Left lobe of liver (tissue), 2 donors: Measurements from ENCODE around the gene CCDC102B. TPM values are rescaled to one million over a fixed set of nuclear protein-coding genes. Genes with fewer than 3 reads are reported as not detected.
"Not testable (repeated sequence)": the region's sequence is repeated elsewhere in the genome, so short reads cannot be mapped to it uniquely, and the experiment has no call there.

Source experiments
- ATAC-seq: fragments of 200-7000 bp; cut with Tn5 transposase; one replicate; pipeline ENCODE4 v1.9.1; 2020; ENCODE audit warnings: mild to moderate bottlenecking, moderate library complexity
- DNase-seq: peaks from one replicate; pipeline ENCODE4 v3.0.0-alpha.2; 2020; ENCODE audit warnings: low spot score
- total RNA-seq: library from RNA; stranded (reverse); gene quantifications from one replicate; pipeline ENCODE4 v1.2.1, GENCODE V29; 2021
- donor health status: DM: no; HTN: no; CAD: no; lungs with moderate emphysema.
- donor health status: DM: no; HTN: yes; CAD: no.

CCDC102B gene
- 0.30 TPM for total RNA-seq

DNA sequence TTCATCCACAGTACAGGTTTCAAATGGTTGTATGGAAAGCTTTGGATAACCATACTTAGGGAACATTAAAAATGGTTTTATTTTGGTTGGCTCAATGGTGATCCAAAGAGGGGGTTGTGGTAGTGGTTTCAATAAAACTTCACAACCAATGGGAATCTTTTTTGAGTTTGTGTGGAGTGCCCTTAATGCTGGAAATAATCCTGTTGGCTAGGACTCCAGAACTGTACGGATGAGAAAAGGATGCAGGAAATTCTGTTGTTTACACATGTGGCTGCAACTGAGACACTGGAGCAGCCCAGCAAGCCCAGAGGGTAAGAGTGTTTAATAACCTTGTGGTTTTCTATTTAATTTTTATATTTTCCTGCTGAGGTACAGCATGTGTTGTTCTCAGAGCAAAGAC lies at the start of gene CCDC102B:
Gene CCDC102B, plus strand, starts transcription at position 210 of the 400 bp plus-strand sequence. CDS start 38,684 bp downstream, outside the sequence.
- ATAC-seq (no peak), DNase-seq (no peak)

DNA sequence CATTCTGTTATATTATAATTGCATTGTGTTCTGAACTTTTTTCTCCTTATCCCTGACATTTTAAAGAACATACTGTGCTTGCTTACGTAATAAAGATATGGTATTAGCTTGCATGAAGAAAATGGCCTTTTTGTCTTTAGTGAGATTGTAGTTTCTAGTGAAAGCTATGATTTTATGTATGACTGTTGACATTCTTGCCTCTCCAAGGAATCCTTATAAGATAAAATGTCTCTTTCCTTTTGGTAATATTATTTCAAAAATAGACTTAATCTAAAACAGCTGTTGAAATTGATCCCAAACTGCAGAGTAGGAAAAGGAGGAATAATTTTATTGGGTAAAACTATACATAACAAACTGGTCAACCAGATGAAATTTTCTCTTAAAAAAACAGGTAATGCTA lies 40.8 kb upstream of the CCDC102B start:
- no peak for ATAC-seq
- DNase-seq = no peak

DNA sequence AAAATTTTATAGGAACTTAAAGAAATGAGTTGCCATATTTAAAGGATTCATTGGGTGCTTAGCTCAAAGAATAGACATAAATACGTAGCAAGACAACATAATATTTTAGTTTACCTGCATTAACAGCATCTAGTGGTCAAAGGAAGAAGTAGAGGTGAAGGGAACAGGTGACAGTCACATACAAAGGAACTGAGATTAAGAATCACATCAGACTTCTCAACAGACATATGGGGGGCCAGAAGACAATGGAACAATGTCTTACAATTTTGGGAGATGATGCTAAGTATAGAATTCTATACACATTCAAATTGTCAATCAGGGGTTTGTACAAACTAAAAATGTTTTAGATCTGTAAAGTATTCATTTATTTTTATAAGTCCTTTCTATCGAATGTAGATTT lies 38.6 kb upstream of the CCDC102B start:
- ATAC-seq (no peak), DNase-seq (no peak)

DNA sequence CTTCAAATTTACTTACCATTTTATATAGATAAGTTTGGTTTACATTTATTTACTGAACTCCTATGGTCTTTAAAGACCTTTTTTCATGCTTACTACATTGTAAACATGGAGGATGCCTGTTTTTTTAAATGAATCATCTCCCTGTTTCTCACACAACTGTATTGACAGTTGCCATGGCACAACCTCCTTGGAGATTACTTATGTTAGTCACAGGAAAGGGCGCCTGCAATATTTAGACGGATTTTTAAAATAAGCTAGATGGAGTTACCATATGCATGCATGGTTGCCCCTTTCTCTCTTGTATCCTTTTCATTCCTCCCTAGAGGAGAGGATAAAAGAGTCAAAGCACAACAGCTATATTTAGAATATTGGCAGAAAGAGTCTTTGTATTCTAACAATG lies 34.8 kb upstream of the CCDC102B start:
- ATAC-seq = no peak

DNA sequence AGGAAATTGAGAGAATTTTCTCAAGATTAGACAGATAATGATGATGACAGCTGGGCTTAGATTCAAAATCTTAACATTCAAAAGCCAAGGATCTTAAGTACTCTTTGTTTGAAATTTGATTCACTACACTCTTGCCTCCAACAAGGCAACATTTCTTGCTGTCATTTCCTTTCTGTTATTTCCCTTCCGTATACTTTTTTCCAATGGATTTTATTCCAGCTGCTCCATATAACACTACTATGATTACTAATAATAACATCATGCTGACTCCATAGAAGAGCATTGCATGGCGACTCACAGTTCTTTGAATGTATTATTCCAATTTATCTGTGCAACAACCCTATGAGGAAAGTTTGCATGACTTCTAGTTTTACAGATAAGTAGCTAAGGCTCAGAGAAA lies 33.9 kb upstream of the CCDC102B start:
- DNase-seq = no peak
- no peak for ATAC-seq

More for the DNA sequence above, 34.8 kb upstream of the CCDC102B start:
- DNase-seq = no peak

DNA sequence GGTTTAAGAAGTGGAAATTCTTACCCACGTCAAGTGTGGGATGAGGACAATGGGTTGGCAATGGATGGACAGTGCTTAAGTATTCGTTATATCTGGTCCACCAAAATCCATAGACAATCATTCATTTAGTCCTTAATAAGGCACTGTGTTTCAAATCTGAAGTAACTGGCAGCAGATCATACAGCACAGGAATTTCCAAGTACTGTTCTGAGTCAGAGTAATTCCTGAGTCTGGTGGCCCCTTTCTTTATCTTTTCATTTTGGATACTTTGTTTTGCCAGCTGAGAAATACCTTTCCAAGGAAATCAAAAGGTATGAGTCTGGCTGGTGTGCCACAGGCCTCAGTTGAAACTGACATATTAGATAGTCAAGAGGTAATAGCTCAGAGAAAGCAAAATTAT lies 31.4 kb upstream of the CCDC102B start:
- ATAC-seq (no peak), DNase-seq (no peak)

DNA sequence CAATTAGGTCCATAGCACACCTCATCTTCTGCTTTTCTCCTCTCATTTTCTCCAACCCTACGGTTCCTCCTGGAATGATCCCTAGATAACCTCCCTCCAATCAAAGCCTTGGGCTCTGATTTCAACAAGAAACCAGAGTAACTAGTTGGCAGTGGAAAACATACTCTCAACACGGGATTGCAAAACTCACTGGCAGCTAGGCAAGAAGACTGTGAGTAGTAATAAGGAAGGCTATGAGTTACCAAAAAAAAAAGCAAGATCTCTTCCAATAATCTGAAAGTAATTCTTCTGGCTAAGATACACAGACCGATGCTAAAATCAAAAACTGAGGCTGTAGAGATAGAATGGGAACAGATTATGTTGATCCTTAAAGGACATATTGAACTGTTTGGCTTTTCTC lies 28.4 kb upstream of the CCDC102B start:
- ATAC-seq = no peak
- no peak for DNase-seq

DNA sequence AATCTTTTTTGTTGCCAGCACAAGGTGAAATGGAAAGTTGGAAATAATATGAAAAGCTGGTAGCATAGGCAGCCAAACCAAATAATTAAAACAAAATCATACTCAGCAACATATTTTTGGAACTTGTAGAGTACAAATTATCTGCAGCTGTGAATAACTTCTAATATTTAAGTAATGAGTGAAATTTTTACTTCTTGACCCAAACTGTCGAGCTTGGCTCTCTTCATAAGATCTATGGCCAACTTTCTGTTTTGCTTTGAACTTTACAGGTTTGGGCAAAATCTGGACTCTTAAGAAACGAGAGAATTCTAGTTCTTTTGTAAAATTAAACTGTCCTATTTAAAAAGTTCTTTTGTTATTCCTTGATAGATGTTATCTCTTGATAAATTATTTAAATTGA lies 25.6 kb upstream of the CCDC102B start:
- no peak for ATAC-seq
- DNase-seq = no peak

DNA sequence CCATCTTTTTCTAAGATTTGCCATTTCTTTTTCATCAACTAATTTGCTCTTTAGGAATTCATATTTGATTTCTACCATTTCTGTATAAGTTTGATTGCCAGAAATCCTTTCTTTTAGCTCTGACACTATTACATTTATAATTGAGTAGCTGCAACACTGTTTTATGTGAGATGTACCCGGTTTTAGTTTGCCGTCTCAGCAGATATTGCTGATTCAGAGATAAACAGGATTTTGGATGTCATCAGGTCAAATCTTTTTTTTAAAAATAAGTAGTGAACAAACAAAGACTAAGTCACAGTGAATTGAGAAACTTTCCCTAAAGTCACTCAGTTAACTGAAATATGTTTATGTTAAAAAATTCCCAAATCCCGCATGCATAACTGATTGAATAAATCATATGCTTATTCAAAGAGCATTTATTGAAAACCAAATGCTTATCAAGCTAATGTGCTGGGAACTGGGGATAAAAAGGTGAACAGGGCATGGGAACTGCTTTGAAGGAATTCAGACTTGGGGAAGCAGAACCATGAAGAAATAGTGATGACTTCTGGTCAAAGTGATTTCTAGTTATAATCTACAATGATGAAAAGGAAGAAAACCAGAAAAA lies 19.5 kb upstream of the CCDC102B start:
- no peak for DNase-seq
- ATAC-seq = no peak

DNA sequence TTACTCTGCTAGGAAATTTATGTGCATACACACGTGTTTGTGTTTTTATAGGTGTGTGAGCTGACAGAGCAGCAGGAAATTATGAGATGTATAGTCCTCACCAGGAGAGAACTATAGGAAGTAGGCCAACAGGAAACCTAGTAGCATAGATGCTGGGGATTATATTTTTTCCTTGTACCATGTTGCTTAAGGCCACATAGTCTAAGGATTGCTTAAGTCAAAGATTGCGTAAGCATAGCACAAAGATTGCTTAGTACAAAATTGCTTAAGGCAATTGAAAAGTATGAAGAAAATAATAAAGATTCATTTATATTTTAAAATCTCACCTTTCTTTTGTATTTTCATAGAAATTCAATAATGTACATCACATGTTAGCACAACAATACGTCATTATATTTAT lies 18.7 kb upstream of the CCDC102B start:
- DNase-seq = no peak
- ATAC-seq = no peak

DNA sequence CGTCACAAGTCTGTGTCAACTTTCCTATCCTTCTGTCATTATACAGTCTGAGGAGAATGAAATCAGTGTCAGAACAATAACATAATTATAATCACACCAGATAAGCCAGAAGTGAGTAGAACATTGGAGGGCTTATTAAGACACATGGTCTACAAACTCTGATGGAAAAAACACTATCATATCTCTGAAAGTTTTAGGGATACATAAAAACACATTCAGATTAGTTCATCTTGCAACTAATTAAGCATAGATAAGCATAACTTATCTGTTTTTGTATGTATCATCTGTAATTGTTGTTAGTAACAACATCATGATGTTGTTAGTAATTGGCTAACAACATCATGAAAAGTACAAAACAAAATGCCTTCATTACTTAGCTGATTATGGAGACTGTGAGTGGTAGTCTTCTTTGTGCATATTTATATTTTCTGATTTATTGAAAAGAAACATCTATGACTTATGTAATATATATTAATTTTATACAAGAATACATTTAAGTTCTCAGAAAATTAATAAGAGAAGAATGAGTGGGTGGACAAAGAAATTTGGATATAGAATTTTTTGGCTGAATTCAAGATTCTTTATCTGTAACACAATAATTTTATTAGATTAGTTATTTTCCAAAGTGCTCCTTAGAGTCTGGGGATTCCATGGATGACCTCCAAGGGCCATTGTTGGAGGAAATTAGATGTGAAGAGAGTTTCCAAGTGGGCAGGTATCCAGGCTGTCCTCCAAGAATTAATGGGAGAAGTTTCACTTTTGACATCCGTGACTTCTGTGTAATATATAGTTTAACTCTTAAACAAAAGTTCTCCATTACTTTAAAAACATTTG lies 16.9 kb upstream of the CCDC102B start:
- ATAC-seq (no peak), DNase-seq (no peak)

DNA sequence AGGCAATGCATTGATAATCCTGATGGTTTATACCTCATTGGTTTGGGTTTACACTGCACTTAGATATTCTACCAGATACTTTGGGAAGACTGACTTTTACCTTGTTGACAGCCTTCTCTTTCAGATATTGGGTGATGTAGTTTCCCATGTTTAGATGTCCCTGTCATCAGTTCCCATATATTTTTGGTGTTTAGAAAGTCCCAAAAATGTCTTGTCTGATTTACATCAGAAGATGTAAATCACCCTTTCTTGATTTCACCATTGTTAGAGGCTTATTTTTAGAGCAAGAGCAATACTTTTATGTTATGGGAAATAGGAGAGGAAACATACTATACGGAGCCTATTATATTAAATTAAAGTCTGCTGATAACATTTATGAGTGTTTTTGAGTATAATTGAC lies 14.4 kb upstream of the CCDC102B start:
- ATAC-seq (no peak), DNase-seq (no peak)

DNA sequence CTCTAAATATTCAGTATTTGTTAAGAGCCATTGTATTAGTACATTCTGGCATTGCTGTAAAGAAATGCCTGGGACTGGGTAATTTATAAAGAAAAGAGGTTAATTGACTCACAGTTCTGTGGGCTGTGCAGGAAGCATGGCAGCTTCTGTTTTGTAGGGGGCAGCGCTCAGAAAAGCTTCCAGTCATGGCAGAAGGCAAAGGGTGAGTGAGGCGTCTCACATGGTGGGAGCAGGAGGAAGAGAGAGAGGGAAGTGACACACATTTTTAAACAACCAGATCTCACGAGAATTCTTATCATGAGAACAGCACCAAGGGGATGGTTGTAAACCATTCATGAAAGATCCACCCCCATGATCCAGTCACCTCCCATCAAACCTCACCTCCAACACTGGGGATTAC lies 13.8 kb upstream of the CCDC102B start:
- ATAC-seq (no peak), DNase-seq (no peak)

DNA sequence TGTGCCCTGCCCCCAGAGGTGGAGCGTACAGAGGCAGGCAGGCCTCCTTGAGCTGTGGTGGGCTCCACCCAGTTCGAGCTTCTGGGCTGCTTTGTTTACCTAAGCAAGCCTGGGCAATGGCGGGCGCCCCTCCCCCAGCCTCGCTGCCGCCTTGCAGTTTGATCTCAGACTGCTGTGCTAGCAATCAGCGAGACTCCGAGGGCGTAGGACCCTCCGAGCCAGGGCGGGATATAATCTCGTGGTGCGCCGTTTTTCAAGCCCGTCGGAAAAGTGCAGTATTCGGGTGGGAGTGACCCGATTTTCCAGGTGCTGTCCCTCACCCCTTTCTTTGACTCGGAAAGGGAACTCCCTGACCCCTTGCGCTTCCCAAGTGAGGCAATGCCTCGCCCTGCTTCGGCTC lies 7.6 kb upstream of the CCDC102B start:
- DNase-seq, ATAC-seq: not testable (repeated sequence)

DNA sequence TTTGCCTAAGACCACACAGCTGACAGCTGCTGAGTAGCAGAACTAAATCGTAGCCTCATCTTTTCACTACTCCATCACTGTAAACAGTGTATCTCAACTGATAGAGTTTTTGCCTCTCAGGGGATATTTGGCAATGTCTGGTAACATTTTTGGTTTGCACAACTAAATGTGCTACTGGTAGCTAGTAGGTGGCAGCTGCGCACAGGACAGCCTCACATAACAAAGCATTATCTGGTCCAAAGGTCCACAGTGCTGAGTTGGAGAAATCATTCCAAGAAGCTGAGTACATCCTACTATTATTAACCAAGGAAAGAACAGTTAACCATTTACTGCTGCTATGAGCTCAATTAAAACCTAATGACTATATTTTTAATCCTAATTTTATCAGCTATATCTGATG lies 6.1 kb upstream of the CCDC102B start:
- ATAC-seq (no peak), DNase-seq (no peak)

DNA sequence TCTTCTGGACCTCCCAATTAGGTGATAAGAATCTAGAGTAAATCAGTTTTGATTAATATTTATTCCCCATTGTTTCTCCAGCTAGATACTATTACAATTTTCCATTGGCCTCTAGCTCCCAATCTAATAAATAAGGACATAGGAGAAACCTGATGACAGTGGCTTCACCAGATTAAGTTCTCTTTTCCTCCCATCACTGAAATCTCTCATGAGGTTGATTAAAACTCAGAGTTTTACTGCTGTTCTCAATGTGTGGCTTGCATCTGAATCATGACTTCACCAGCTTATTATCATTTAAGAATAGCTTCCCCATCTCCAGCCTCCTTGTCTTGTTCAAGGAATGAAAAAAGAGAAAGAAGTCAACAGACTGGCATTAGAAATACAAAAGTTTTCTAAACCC lies 3.9 kb upstream of the CCDC102B start:
- no peak for ATAC-seq

DNA sequence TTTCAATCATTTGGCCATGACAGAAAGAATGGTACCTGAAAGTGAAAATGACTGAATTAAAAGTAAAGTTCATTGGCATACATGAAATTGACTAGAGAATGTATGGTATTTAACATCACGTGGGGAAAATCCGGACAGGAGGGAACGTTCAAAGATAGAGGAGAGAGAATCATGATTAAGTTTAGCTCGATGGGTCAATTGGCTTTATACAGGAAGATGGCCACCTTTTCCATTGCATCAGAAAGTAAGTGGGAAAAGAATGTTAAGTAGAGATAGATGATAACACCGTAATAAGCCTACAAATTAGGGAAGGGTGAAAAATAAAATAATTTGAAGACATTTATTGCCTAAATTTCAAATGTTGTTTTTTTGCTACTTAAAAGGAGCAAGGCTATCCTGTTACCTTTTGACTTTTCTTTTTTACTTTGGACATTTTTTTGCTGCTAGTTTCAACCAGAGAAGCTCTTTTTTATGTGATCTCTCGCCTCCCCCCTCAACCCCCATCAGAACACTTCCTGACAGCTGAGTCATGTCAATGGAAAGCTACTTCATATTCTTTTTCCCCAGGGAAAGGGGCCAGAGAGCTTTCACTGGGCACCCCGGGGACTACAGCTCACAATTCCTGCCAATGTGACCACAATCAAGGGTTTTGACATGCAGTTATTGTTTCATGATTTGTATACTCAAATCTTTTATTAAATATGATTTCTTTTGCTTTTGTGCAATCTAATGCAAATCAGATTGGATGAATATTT lies 767 bp upstream of the CCDC102B start:
- no peak for ATAC-seq
- DNase-seq = no peak

More for the DNA sequence above, 3.9 kb upstream of the CCDC102B start:
- no peak for DNase-seq

DNA sequence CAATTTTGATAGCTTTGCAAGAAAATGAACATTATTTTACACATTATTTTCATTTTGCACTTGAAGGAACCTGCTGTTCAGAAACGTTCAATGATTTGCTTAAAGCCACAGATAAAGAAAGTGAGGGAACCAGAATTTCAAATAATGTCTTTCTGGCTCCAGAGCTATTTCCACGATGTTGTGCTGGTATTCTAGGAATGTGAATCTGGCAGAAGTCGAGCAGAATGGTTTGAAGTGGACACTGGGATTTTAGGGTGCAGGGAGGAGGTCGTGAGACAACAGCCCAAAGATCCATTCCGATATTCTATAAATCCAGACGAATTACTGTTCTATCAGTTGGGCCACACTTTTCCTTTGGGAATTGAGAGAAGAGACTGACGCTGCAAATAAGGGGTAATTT lies 2.2 kb downstream of the CCDC102B start:
- no peak for DNase-seq
- ATAC-seq = no peak

DNA sequence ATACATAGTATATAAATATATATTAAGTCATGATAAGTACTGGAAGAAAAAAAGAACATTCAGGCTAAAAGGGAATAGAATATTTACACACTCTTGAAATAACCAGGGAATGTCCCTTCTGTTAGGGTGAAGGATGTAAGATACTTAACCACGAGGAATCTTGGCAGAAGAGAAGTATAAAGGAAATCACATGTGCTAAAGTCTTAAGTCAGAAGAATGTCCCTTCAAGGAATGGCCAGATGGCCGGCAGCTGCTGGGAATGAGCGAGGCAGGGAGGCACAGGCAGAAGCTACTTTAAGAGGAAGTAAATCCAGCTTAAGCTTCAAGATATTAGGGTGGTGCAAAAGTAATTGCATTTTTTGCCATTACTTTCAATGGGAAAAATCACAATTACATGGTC lies 5.5 kb downstream of the CCDC102B start:
- DNase-seq (no peak), ATAC-seq (peak; percentile 28)

DNA sequence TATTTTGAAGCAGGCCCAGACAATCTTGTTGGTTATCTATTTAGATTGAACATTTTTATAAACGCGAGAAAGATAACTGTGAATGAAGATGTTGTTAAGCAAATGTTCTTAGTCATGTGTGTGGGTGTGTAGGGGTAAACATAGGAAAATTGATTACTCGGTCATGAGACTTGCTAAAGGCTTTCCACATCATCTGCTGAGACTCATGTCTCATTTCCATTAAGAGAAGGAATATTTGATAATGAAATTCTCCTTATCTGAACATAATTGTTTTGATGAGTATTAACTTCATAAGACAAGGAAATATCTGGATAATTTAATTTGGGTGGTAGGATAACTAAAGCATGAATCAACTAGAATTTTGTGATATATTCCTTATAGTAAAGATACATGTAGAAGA lies 19.7 kb downstream of the CCDC102B start:
- no peak for DNase-seq
- no peak for ATAC-seq

DNA sequence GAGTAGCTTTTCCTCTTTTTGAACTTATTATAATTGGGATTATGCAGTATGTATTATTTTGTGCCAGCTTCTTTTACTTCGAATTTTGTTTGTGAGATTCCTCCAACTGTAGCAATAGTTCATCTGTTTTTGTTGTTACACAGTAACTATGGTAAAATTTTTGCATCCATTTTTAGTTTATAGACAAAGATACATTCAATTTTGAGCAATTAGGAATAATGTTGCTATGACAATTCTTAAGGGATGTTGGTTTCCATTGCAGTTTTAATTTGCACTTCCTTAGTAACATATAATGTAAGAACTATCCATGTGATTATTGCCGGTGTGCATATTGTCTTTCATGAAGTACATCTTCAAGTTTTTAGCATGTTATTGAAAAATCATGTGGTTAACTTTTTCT lies 20.7 kb downstream of the CCDC102B start:
- ATAC-seq (no peak), DNase-seq (no peak)

DNA sequence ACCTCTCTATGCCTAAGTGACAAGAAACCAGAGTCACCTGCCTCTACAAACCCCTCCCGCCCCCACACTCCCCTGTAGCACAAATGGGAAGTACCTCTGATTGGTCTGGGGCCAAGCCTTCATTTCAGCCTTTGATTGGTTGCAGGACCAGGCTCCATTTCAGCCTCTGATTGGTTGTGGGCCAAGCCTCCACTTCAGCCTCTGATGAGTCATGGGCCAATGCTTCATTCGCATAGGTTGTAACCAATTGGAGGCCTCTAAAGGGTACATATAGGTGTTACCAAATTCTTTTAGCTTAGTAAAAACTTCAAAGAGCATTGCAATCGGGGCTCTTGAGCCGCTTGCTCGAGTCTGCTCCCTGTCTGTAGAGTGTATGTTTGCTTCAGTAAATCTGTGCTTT lies 25.0 kb downstream of the CCDC102B start:
- DNase-seq (no peak), ATAC-seq (no peak)
